ENCODE measurements around the gene GPC6. TPM values are rescaled to one million over a fixed set of nuclear protein-coding genes. Genes with fewer than 3 reads are reported as not detected.

The GPC6 gene
- total and polyA plus RNA-seq, 9 of the 15 experiments (the other 6 are each of a cell fraction or from before 2014, with no cell fraction given), result under 0.01 to 0.20 (median 0.01) TPM; not detected in 4

GRCh38 chr13:94182185-94182761, 955.7 kb downstream of the GPC6 start (continued):
- TF ChIP-seq ZNF395 (CRISPR knock-in tag; IDR thresholded peaks at IDR 0.05), result no peak

- no peak for FAIRE-seq
These were observed 959.9 kb downstream of the GPC6 start for GRCh38 chr13:94186470-94186869.

More at GRCh38 chr13:94186470-94186869, 959.9 kb downstream of the GPC6 start:
- Histone ChIP-seq H3K4me1 (replicated peaks in 1 of 2; ENCODE audit: control insufficient read depth in 2 of 2, insufficient read depth in 2 of 2, low read length in 2 of 2) (no peaks in the 10 kb centered on the region), H3K9me1 (ENCODE audit: control insufficient read depth, insufficient read depth, low read length) (no peaks in the 10 kb centered on the region), H3K4me3 (no peak overlapping the region), H4K20me1 (replicated peaks; ENCODE audit: control insufficient read depth, insufficient read depth, low read length) (no peaks in the 10 kb centered on the region), H3K27me3 (ENCODE audit: control insufficient read depth in 2 of 2, insufficient read depth in 2 of 2, low read length in 2 of 2) (no peaks in the 10 kb centered on the region), H3K36me3 (ENCODE audit: control insufficient read depth, insufficient read depth, low read length) (no peaks in the 10 kb centered on the region), H3K9ac (ENCODE audit: insufficient read depth in 1 of 2, low read depth in 2 of 2, low read length in 2 of 2) (no peak overlapping the region), H3K79me2 (ENCODE audit: control insufficient read depth, insufficient read depth, low read length) (no peaks in the 10 kb centered on the region), H3K4me2 (ENCODE audit: insufficient read depth, low read length) (no peak overlapping the region), H3K27ac (ENCODE audit: extremely low read depth, low read depth, low read length) (no peak overlapping the region), H2AFZ (ENCODE audit: low read depth, low read length) (no peak overlapping the region), H3K9me3 (replicated peaks; ENCODE audit: control insufficient read depth, insufficient read depth, low read depth, low read length) (no peaks in the 10 kb centered on the region)
- POLR2A ChIA-PET, result no interaction called here
- intact Hi-C loops (cut with micrococcal nuclease) (no loop called here), in situ Hi-C loops (cut with MboI) (no loop called here)
- DNase-seq (ENCODE audit: extremely low read depth in 1 of 4, low spot score in 3 of 4), result no peak
- BruUV-seq (replicated peaks), result no TSS peak
- no peak for ATAC-seq
- WGBS (ENCODE audit: insufficient coverage, low coverage, missing lambda C conversion rate), result 0% methylated on average over 3 of the region's 3 CpGs
- CTCF ChIA-PET (ENCODE audit: low intra/inter-chr PET ratio), result no interaction called here
- no peak for TF ChIP-seq SUPT5H (IDR thresholded peaks at IDR 0.05)
- no peak for TF ChIP-seq ELF1 (tag; IDR thresholded peaks at IDR 0.05)
- TF ChIP-seq CBFB (CRISPR knock-in tag; IDR thresholded peaks at IDR 0.05), result no peak
- TF ChIP-seq MCM5 (IDR thresholded peaks at IDR 0.05; ENCODE audit: low read depth), result no peak
- TF ChIP-seq POLR2AphosphoS5 (IDR thresholded peaks at IDR 0.05; ENCODE audit: control insufficient read depth, insufficient read depth, low read depth, low read length), result no peak
- no peak for TF ChIP-seq BDP1 (IDR thresholded peaks at IDR 0.05; ENCODE audit: insufficient read depth, insufficient read length)
- TF ChIP-seq TAL1 (IDR thresholded peaks at IDR 0.05), result no peak
- no peak for TF ChIP-seq FOXP4 (CRISPR knock-in tag; IDR thresholded peaks at IDR 0.05; ENCODE audit: borderline replicate concordance)
- TF ChIP-seq ZNF316 (IDR thresholded peaks at IDR 0.05), result no peak
- TF ChIP-seq ZNF140 (CRISPR knock-in tag; IDR thresholded peaks at IDR 0.05), result no peak
- TF ChIP-seq CREB1 (IDR thresholded peaks at IDR 0.05), result no peak
- TF ChIP-seq CREB1 (CRISPR knock-in tag; IDR thresholded peaks at IDR 0.05), result no peak
